PC-3 (cell line): Measurements from ENCODE around the gene ATM. TPM values are rescaled to one million over a fixed set of nuclear protein-coding genes. Genes with fewer than 3 reads are reported as not detected.

ENCODE experiments used
- ATAC-seq: fragments of 200-7000 bp; cut with Tn5 transposase; 2 replicates; pipeline ENCODE4 v1.9.1; 2020; ENCODE audit warnings: mild to moderate bottlenecking, moderate library complexity
- BruUV-seq: library from RNA; stranded (reverse); fragments of 400-500 nt; replicated peaks from 2 replicates; lab custom pipeline; 2021; lab: Mats Ljungman, UMichigan
- CTCF ChIA-PET: fragments of 300-600 bp; sonication (Branson Sonifier 250); formaldehyde crosslinking; loops from one replicate; lab custom pipeline; 2022; ENCODE audit warnings: antibody characterized with exemption; lab: Charles Lee
- POLR2A ChIA-PET: fragments of 300-600 bp; sonication (Branson Sonifier 250); formaldehyde crosslinking; loops from one replicate; lab custom pipeline; 2022; ENCODE audit warnings: antibody characterized with exemption; ENCODE audit not compliant: unreplicated experiment; lab: Charles Lee
- DNase-seq: peaks from one replicate; pipeline ENCODE4 v3.0.0-alpha.2; 2015
- H2AFZ ChIP-seq: fragments of 300-600 bp; sonication (generic); 2 replicates; pipeline ENCODE4 v1.6.0; 2016; ENCODE audit warnings: antibody characterized with exemption, low read length
- H3F3A ChIP-seq: fragments of 300-600 bp; sonication (generic); one replicate; pipeline ENCODE4 v1.6.0; 2017; ENCODE audit warnings: antibody characterized with exemption, low read length, control low read depth, mild to moderate bottlenecking; ENCODE audit not compliant: unreplicated experiment
- H3K27ac ChIP-seq: fragments of 300-600 bp; sonication (generic); 2 replicates; pipeline ENCODE4 v1.5.1; 2016; ENCODE audit warnings: mild to moderate bottlenecking, low read length
- H3K27me3 ChIP-seq: fragments of 300-600 bp; sonication (generic); 2 replicates; pipeline ENCODE4 v1.6.1; 2016; ENCODE audit warnings: low read length, mixed read lengths
- H3K36me3 ChIP-seq: fragments of 300-600 bp; sonication (generic); 2 replicates; pipeline ENCODE4 v1.6.1; 2016; ENCODE audit warnings: low read depth, mixed run types, low read length, mixed read lengths
- H3K4me1 ChIP-seq: fragments of 300-600 bp; sonication (generic); 2 replicates; pipeline ENCODE4 v1.5.1; 2016; ENCODE audit warnings: low read length; ENCODE audit not compliant: insufficient read depth
- H3K4me2 ChIP-seq: fragments of 300-600 bp; sonication (generic); 2 replicates; pipeline ENCODE4 v1.6.0; 2016; ENCODE audit warnings: low read length
- H3K4me3 ChIP-seq: fragments of 300-600 bp; sonication (generic); 2 replicates; pipeline ENCODE4 v1.5.1; 2016; ENCODE audit warnings: mild to moderate bottlenecking, low read length, mixed read lengths
- H3K79me2 ChIP-seq: fragments of 300-600 bp; sonication (generic); 2 replicates; pipeline ENCODE4 v1.6.1; 2017; ENCODE audit warnings: low read length, mixed read lengths
- H3K9ac ChIP-seq: fragments of 300-600 bp; sonication (generic); 2 replicates; pipeline ENCODE4 v1.6.0; 2016; ENCODE audit warnings: mild to moderate bottlenecking, low read length
- H3K9me2 ChIP-seq: fragments of 300-600 bp; sonication (generic); replicated peaks from 2 replicates; pipeline ENCODE4 v1.6.1; 2016; ENCODE audit warnings: mixed run types, low read length, mixed read lengths
- H3K9me3 ChIP-seq: fragments of 300-600 bp; sonication (generic); 2 replicates; pipeline ENCODE4 v1.6.1; 2016; ENCODE audit warnings: low read length, mixed read lengths
- H4K20me1 ChIP-seq: fragments of 300-600 bp; sonication (generic); 2 replicates; pipeline ENCODE4 v1.6.1; 2016; ENCODE audit warnings: low read length, mixed read lengths
- CTCF ChIP-seq: fragments of 300-600 bp; sonication (generic); conservative IDR thresholded peaks from 2 replicates; pipeline ENCODE4 v1.5.1; 2017; ENCODE audit warnings: antibody characterized with exemption, low read depth, mild to moderate bottlenecking, low read length
- EZH2 ChIP-seq: fragments of 300-600 bp; sonication (generic); IDR thresholded peaks from one replicate; pipeline ENCODE4 v1.6.1; 2017; ENCODE audit warnings: antibody characterized with exemption, mild to moderate bottlenecking, low read length; ENCODE audit not compliant: unreplicated experiment
- EZH2phosphoT487 ChIP-seq: fragments of 300-600 bp; sonication (generic); IDR thresholded peaks from 2 replicates; pipeline ENCODE4 v1.6.1; 2018; ENCODE audit warnings: mild to moderate bottlenecking, antibody characterized with exemption, low read length, borderline replicate concordance
- intact Hi-C: fragments of 100-400 bp; cut with micrococcal nuclease; formaldehyde crosslinking; loops from 2 replicates; pipeline ENCODE4 v1.9.0; 2023
- total RNA-seq: library from RNA; depleted of rRNA; stranded (reverse); fragments of >200 nt; gene quantifications from 2 replicates; pipeline ENCODE4 v1.2.3, GENCODE V29; 2014

Gene ATM
- total RNA-seq, 1 experiment from 2014 or later, result 55.3 TPM

DNA sequence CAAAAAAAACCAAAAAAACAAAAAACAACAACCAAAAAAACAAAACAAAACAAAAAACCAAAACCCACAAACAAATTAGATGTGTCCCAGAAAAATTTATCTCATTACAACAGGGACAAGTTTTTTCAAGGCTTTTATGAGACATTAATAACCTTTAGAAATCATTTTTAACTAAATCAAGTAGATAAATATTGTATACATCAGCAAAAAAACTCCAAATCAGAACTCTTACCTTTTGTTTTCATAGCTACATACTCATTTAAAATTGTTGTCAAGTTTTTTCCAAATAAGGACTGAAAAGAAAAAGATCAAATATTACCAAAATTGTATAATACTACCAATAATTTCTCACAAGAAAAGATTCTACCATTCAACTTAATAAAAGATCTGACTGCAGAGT is 29.1 kb upstream of the ATM start:
- no peak for DNase-seq
- H4K20me1 ChIP-seq, result no peaks in the 10 kb centered on the region
- H2AFZ ChIP-seq, result no peak overlapping the region
- H3K9me3 ChIP-seq, result no peaks in the 10 kb centered on the region
- intact Hi-C loops, result no loop called here
- no peaks in the 10 kb centered on the region for H3K9me2 ChIP-seq
- H3K79me2 ChIP-seq, result peaks cover 3% of the 10 kb centered on the region
- H3K9ac ChIP-seq, result no peak overlapping the region
- peaks cover 22% of the 10 kb centered on the region for H3K36me3 ChIP-seq
- ChIA-PET CTCF (no interaction called here), POLR2A (no interaction called here)
- H3K4me3 ChIP-seq, result no peak overlapping the region
- H3K4me2 ChIP-seq, result no peak overlapping the region
- no TSS peak for BruUV-seq
- ATAC-seq, result no peak
- no peaks in the 10 kb centered on the region for H3F3A ChIP-seq
- H3K27ac ChIP-seq, result no peak overlapping the region
- no peak for TF ChIP-seq EZH2
- H3K27me3 ChIP-seq, result no peaks in the 10 kb centered on the region
- no peaks in the 10 kb centered on the region for H3K4me1 ChIP-seq

DNA sequence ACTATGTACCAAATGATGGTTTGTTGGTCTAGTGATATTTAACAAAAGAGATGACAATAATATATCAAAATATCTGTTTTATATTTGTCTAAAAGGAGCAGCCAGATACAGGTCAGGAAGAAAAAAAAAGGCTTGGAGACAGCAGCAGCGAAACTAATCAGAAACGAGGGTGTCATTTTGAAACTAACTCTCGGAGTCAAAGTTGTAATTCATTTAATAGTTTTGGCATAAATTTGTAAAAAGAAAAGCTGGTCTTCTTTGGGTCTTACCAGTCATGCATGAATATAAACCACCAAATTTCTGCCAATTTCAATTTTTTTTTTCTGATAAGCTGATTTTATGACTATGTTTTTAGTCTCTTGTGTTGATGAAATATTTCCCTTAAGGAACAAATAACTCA is 26.0 kb upstream of the ATM start:
- H3K9me2 ChIP-seq, result no peaks in the 10 kb centered on the region
- ChIA-PET CTCF (no interaction called here), POLR2A (no interaction called here)
- H3F3A ChIP-seq, result no peaks in the 10 kb centered on the region
- peaks cover 12% of the 10 kb centered on the region; the same call in 1 of the 2 replicates for H3K4me1 ChIP-seq
- H3K79me2 ChIP-seq, result peaks cover 17% of the 10 kb centered on the region
- no peak for ATAC-seq
- TF ChIP-seq EZH2phosphoT487 (no peak), CTCF (no peak), EZH2 (no peak)
- H3K27ac ChIP-seq, result no peak overlapping the region
- no TSS peak for BruUV-seq
- H3K4me2 ChIP-seq, result no peak overlapping the region
- H3K27me3 ChIP-seq, result no peaks in the 10 kb centered on the region
- H3K9me3 ChIP-seq, result no peaks in the 10 kb centered on the region
- H3K36me3 ChIP-seq, result peaks cover 16% of the 10 kb centered on the region
- H2AFZ ChIP-seq, result no peak overlapping the region
- H4K20me1 ChIP-seq, result no peaks in the 10 kb centered on the region
- H3K9ac ChIP-seq, result no peak overlapping the region
- intact Hi-C loops, result no loop called here
- no peak overlapping the region for H3K4me3 ChIP-seq
- DNase-seq, result no peak

DNA sequence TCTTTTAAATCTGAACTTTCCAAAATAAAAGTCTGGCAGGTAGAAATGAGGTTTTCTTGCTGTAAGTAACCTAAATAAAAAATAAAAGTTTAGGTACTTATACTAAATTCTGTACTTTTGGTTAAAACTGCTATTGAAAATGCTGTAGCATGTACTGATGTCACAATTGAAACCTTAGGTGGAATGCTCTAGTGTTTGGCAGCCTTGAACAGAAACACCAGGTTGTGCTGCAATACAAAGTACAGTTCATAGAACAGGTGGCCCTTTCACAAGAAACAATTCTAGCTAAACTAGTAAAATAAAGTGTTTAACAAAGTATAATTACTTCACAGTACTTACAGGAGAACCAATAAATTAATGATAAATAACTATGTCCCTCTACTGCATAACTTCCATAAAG is 25.5 kb upstream of the ATM start:
- CTCF ChIA-PET, result no interaction called here
- Histone ChIP-seq H3K27me3 (no peaks in the 10 kb centered on the region), H3K9ac (no peak overlapping the region), H3K9me3 (no peaks in the 10 kb centered on the region), H3K27ac (no peak overlapping the region), H3K9me2 (no peaks in the 10 kb centered on the region), H2AFZ (no peak overlapping the region), H3K4me2 (no peak overlapping the region), H4K20me1 (no peaks in the 10 kb centered on the region), H3F3A (no peaks in the 10 kb centered on the region), H3K36me3 (peaks cover 13% of the 10 kb centered on the region), H3K79me2 (peaks cover 20% of the 10 kb centered on the region), H3K4me1 (peaks cover 12% of the 10 kb centered on the region; the same call in 1 of the 2 replicates), H3K4me3 (no peak overlapping the region)
- no peak for TF ChIP-seq EZH2phosphoT487
- no peak for TF ChIP-seq EZH2
- no peak for TF ChIP-seq CTCF
- DNase-seq (no peak), ATAC-seq (no peak)
- intact Hi-C loops, result no loop called here
- POLR2A ChIA-PET, result no interaction called here
- no TSS peak for BruUV-seq
